ENCODE measurements around the gene RPS24. TPM values are rescaled to one million over a fixed set of nuclear protein-coding genes. Genes with fewer than 3 reads are reported as not detected.

The RPS24 gene
- total and polyA plus RNA-seq, 2 of the 13 experiments (the other 11 are each of a cell fraction or from before 2014, with no cell fraction given), result 2,690 to 3,319 TPM

DNA sequence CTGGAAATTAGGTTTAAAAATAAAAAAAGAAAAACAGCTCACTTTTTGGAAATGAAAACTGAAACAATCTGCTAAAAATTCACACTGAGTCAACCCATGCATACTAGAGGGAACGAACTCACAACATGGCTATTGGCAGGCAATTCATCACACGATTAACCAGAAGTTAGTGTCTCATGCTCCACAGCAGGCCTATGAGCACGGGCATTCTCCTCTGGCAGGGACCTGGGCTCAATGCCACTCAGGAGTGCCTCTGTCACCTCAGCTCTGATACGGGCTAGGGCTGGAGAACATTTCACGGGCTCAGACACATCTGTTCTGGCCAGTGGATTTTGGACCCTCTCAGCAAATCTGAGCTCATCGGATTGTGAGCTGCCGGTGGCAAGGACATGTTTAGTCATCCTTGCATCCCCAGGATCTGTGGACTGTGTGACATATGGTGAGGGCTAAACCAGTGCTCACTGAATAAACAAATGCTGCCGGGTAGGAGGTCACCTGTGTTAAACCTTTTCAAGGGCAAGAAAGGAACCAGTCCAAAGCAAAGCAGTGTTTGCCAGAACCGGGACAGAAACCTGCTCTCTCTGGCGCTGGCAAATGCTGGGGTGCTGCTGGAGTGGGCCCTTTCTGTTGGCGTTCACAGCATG is 44.5 kb upstream of the RPS24 start (continued):
- TF ChIP-seq, protein P1, sequence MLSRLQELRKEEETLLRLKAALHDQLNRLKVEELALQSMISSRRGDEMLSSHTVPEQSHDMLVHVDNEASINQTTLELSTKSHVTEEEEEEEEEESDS (CRISPR knock-in tag; IDR thresholded peaks at IDR 0.05; ENCODE audit: borderline replicate concordance), result no peak
- peak; percentile 56; the same call in 1 of the 2 replicates for TF ChIP-seq ETV5 (CRISPR knock-in tag; IDR thresholded peaks at IDR 0.05; ENCODE audit: borderline replicate concordance)
- no peak for TF ChIP-seq ZSCAN25 (CRISPR knock-in tag; IDR thresholded peaks at IDR 0.05)
- TF ChIP-seq MLLT10 (CRISPR knock-in tag; IDR thresholded peaks at IDR 0.05), result no peak
- TF ChIP-seq ONECUT2 (CRISPR knock-in tag; IDR thresholded peaks at IDR 0.05), result 0 out of 2 replicates have a peak, but pooled peaks have one; percentile 18
- TF ChIP-seq DNMT3B (CRISPR knock-in tag; conservative IDR thresholded peaks at IDR 0.05), result no peak
- TF ChIP-seq SP140L (CRISPR knock-in tag; IDR thresholded peaks at IDR 0.05; ENCODE audit: borderline replicate concordance), result no peak
- TF ChIP-seq, protein P2, sequence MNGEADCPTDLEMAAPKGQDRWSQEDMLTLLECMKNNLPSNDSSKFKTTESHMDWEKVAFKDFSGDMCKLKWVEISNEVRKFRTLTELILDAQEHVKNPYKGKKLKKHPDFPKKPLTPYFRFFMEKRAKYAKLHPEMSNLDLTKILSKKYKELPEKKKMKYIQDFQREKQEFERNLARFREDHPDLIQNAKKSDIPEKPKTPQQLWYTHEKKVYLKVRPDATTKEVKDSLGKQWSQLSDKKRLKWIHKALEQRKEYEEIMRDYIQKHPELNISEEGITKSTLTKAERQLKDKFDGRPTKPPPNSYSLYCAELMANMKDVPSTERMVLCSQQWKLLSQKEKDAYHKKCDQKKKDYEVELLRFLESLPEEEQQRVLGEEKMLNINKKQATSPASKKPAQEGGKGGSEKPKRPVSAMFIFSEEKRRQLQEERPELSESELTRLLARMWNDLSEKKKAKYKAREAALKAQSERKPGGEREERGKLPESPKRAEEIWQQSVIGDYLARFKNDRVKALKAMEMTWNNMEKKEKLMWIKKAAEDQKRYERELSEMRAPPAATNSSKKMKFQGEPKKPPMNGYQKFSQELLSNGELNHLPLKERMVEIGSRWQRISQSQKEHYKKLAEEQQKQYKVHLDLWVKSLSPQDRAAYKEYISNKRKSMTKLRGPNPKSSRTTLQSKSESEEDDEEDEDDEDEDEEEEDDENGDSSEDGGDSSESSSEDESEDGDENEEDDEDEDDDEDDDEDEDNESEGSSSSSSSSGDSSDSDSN (CRISPR knock-in tag; IDR thresholded peaks at IDR 0.05), result peak; percentile 61; the same call in 1 of the 2 replicates
- peak; percentile 47; the same call in 1 of the 2 replicates for TF ChIP-seq FOXK1 (CRISPR knock-in tag; IDR thresholded peaks at IDR 0.05; ENCODE audit: borderline replicate concordance, low read depth)
- TF ChIP-seq SOX13 (IDR thresholded peaks at IDR 0.05), result no peak
- TF ChIP-seq SOX13 (CRISPR knock-in tag; conservative IDR thresholded peaks at IDR 0.05 in 1 of 2, IDR thresholded peaks at IDR 0.05 in 1 of 2), result peak in 1 of 2 experiments; percentile 59; a peak in 1 of 4 replicates
- TF ChIP-seq, protein P3, sequence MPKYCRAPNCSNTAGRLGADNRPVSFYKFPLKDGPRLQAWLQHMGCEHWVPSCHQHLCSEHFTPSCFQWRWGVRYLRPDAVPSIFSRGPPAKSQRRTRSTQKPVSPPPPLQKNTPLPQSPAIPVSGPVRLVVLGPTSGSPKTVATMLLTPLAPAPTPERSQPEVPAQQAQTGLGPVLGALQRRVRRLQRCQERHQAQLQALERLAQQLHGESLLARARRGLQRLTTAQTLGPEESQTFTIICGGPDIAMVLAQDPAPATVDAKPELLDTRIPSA (CRISPR knock-in tag; IDR thresholded peaks at IDR 0.05; ENCODE audit: borderline replicate concordance), result no peak
- no peak for TF ChIP-seq ZNF850 (CRISPR knock-in tag; conservative IDR thresholded peaks at IDR 0.05)
- TF ChIP-seq ZNF792 (CRISPR knock-in tag; IDR thresholded peaks at IDR 0.05), result peak; percentile 69; the same call in 1 of the 2 replicates
- TF ChIP-seq MEF2D (CRISPR knock-in tag; IDR thresholded peaks at IDR 0.05), result peak; percentile 92
- 0 out of 2 replicates have a peak, but pooled peaks have one; percentile 46 for TF ChIP-seq SIN3A (IDR thresholded peaks at IDR 0.05; ENCODE audit: borderline replicate concordance, low read depth, low read length)
- no peak for TF ChIP-seq SALL2 (CRISPR knock-in tag; IDR thresholded peaks at IDR 0.05)
- TF ChIP-seq NBN (conservative IDR thresholded peaks at IDR 0.05), result no peak
- peak; percentile 23; the same call in 1 of the 2 replicates for TF ChIP-seq ELF3 (CRISPR knock-in tag; IDR thresholded peaks at IDR 0.05)
- TF ChIP-seq, protein P4, sequence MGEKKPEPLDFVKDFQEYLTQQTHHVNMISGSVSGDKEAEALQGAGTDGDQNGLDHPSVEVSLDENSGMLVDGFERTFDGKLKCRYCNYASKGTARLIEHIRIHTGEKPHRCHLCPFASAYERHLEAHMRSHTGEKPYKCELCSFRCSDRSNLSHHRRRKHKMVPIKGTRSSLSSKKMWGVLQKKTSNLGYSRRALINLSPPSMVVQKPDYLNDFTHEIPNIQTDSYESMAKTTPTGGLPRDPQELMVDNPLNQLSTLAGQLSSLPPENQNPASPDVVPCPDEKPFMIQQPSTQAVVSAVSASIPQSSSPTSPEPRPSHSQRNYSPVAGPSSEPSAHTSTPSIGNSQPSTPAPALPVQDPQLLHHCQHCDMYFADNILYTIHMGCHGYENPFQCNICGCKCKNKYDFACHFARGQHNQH (CRISPR knock-in tag; IDR thresholded peaks at IDR 0.05), result peak; percentile 48; the same call in 1 of the 2 replicates
- TF ChIP-seq ZNF230 (CRISPR knock-in tag; IDR thresholded peaks at IDR 0.05), result no peak
- TF ChIP-seq MATR3 (CRISPR knock-in tag; IDR thresholded peaks at IDR 0.05), result no peak
- TF ChIP-seq, protein P5, sequence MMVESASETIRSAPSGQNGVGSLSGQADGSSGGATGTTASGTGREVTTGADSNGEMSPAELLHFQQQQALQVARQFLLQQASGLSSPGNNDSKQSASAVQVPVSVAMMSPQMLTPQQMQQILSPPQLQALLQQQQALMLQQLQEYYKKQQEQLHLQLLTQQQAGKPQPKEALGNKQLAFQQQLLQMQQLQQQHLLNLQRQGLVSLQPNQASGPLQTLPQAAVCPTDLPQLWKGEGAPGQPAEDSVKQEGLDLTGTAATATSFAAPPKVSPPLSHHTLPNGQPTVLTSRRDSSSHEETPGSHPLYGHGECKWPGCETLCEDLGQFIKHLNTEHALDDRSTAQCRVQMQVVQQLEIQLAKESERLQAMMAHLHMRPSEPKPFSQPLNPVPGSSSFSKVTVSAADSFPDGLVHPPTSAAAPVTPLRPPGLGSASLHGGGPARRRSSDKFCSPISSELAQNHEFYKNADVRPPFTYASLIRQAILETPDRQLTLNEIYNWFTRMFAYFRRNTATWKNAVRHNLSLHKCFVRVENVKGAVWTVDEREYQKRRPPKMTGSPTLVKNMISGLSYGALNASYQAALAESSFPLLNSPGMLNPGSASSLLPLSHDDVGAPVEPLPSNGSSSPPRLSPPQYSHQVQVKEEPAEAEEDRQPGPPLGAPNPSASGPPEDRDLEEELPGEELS (CRISPR knock-in tag; IDR thresholded peaks at IDR 0.05), result peak; percentile 61; the same call in 1 of the 2 replicates
- TF ChIP-seq JUNB (CRISPR knock-in tag; IDR thresholded peaks at IDR 0.05; ENCODE audit: borderline replicate concordance), result no peak; the same call in 1 of the 2 replicates
- TF ChIP-seq ARNT (IDR thresholded peaks at IDR 0.05), result no peak
- TF ChIP-seq ZNF367 (CRISPR knock-in tag; IDR thresholded peaks at IDR 0.05; ENCODE audit: borderline replicate concordance), result no peak

Data from HepG2 (cell line).